Measurements from ENCODE around the gene NCOA5.

The NCOA5 gene

DNA sequence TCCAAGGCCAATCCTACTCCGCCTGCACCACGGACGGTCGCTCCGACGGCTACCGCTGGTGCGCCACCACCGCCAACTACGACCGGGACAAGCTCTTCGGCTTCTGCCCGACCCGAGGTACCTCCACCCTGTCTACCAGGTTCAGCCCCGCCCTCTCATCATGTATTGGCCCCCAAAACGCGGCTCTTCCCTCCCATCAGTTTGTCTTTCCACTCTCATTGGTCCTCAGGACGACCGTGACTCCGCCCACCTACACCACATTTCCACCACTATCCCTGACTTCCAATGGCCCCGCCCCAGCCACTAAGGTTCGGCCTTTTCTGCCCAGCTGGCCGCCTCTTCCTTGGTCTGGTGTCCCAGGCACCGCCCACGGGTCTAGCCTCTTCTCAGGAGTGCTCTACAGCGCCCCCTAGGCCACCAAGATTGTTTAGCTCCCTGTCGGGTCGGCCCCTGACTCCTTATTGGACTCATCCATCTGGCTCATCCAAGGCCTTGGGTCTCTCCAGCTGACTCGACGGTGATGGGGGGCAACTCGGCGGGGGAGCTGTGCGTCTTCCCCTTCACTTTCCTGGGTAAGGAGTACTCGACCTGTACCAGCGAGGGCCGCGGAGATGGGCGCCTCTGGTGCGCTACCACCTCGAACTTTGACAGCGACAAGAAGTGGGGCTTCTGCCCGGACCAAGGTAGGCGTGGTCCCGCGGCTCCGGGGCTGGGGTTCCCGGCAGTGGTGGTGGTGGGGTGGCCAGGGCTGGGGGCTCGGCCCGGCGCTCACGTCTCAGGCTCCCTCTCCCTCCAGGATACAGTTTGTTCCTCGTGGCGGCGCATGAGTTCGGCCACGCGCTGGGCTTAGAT is 77.9 kb downstream of the NCOA5 start:
- no peak for DNase-seq

All from NCI-H187 treated with DMSO at 0.1 percent for 48 hours (cell line).